BJ (cell line): ENCODE results near the gene DOCK11. TPM values are rescaled to one million over a fixed set of nuclear protein-coding genes. Genes with fewer than 3 reads are reported as not detected.
A peak's percentile ranks its signal among the peaks of the same experiment; 100 is the strongest.

Experiments
- CTCF ChIA-PET: fragments of 350-600 bp; formaldehyde crosslinking; extraction: SDS; loops from one replicate; lab custom pipeline; 2021; ENCODE audit warnings: antibody characterized with exemption, inconsistent platforms; lab: Yijun Ruan, JAX
- POLR2A ChIA-PET: fragments of 300-600 bp; sonication (Branson Sonifier 250); formaldehyde crosslinking; extraction: SDS; loops from one replicate; lab custom pipeline; 2021; ENCODE audit warnings: antibody characterized with exemption; lab: Charles Lee
- DNase-seq: peaks from one replicate; pipeline ENCODE4 v3.0.0-alpha.2; 2011; ENCODE audit warnings: low read depth
- H3K27me3 ChIP-seq: 2 replicates; pipeline ENCODE4 v1.6.0; 2011; ENCODE audit warnings: low read length; ENCODE audit not compliant: control insufficient read depth, insufficient read depth
- H3K36me3 ChIP-seq: 2 replicates; pipeline ENCODE4 v1.5.1; 2011; ENCODE audit warnings: low read length; ENCODE audit not compliant: control insufficient read depth, insufficient read depth
- H3K4me3 ChIP-seq: 2 replicates; pipeline ENCODE4 v1.5.1; 2011; ENCODE audit warnings: low read depth, mild to moderate bottlenecking, control low read depth, low read length
- polyA minus RNA-seq: library from RNA; depleted of rRNA, polyadenylated mRNA; stranded (reverse); fragments of >200 nt; gene quantifications from 2 replicates; pipeline ENCODE4 v1.2.3, GENCODE V29; 2011; rRNA and poly(A)+ RNA removed
- polyA plus RNA-seq: library from polyadenylated mRNA; depleted of rRNA; stranded (reverse); fragments of >200 nt; gene quantifications from 2 replicates; pipeline ENCODE4 v1.2.3, GENCODE V29; 2011; rRNA removed
- TF ChIP-seq, protein P1 (sequence below): IDR thresholded peaks from 2 replicates; pipeline ENCODE4 v1.5.1; 2011; ENCODE audit warnings: low read depth, mild to moderate bottlenecking, control low read depth, inconsistent platforms, low read length, moderate library complexity; ENCODE audit not compliant: insufficient read depth

DOCK11 gene
- polyA plus RNA-seq (10.3 and 22.5 TPM in 2 replicates), polyA minus RNA-seq (12.7 and 18.1 TPM in 2 replicates)

DNA sequence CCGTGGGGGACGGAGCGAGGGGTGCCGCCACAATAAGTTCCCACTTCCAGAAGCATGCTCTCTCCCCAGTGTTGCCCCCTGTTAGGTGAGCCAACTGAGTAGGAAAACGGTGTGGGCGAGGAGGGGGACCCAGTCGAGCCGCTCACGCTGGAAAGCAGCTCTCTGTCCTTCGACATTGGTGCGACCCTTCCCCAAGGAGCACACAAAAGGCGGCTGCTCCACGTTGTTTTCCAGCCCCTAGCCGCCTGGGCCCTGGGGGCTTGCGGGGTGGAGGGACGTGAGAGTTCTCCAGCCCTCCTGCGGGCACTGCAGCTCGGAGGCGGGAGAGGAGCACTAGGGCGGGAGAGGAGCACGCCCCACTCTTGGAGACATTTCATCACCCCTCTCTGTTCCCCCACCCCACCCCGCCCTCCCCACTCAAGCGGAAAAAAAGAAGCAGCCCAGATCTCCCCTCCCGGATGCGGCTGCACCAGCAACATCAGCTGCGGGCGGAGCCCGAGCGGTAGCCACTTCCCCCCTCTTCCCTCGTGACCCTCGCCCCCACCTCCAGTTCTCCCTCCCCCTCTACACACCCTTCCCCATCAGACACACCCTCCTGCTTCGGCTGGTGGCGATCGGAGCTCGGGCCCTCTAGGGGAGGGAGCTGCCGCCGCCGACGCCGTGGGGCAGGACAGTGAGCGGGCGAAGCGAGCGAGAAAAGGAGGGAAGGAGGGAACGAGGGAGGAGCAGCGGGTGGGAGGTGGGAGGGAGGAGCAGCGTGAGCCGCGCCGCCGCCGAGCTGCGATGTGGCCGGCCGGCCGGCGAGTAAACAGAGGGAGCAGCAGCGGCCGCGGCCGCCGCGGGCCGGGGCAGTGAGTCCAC is at the start of gene DOCK11:
Gene DOCK11 (plus strand): TSS at position 755 of the 861 bp plus-strand sequence. CDS start 157 bp downstream, outside the sequence.
- H3K36me3 ChIP-seq: no peaks in the 10 kb centered on the region
- DNase-seq: peak; percentile 57
- TF ChIP-seq, protein P1, sequence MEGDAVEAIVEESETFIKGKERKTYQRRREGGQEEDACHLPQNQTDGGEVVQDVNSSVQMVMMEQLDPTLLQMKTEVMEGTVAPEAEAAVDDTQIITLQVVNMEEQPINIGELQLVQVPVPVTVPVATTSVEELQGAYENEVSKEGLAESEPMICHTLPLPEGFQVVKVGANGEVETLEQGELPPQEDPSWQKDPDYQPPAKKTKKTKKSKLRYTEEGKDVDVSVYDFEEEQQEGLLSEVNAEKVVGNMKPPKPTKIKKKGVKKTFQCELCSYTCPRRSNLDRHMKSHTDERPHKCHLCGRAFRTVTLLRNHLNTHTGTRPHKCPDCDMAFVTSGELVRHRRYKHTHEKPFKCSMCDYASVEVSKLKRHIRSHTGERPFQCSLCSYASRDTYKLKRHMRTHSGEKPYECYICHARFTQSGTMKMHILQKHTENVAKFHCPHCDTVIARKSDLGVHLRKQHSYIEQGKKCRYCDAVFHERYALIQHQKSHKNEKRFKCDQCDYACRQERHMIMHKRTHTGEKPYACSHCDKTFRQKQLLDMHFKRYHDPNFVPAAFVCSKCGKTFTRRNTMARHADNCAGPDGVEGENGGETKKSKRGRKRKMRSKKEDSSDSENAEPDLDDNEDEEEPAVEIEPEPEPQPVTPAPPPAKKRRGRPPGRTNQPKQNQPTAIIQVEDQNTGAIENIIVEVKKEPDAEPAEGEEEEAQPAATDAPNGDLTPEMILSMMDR: no peak
- H3K4me3 ChIP-seq: peak within 1 kb of the TSS; percentile 77
- no peaks in the 10 kb centered on the region for H3K27me3 ChIP-seq
- CTCF ChIA-PET: interaction anchor here (0.5 to 2.4 kb wide), 7 partner anchors 26 to 282 kb away, joined by 3 to 7 read pairs (median 3); no protein-coding TSS in a partner anchor
- POLR2A ChIA-PET: interaction anchor here (0.6 to 1.2 kb wide), 2 partner anchors 106 to 134 kb away, joined by 3 to 6 read pairs; no protein-coding TSS in a partner anchor

DNA sequence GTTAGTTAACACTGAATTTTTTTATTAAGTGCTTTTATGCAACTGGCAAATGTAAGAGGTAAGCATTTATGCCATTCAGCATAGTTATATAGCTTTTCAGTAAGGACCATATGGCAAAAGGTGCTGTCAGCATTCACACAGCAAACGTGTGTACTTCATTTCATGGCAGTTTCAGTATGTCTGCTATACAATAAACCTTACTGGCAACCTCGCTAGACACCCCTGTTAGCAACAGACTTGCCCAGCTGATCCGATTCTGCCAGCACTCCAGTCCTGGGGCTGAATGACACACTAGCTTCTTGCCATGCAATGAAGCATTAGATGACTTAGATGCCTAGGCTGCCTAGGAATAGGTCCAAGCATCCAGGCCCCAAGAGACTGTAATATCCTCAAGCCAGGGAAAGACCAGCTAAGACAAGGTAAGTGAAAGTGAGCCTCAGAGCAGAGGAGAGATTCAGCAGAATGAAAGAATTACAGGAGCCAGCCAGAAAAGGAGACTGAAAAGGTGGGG is 47.3 kb upstream of the DOCK11 start:
- H3K36me3 ChIP-seq: no peaks in the 10 kb centered on the region; the same call in none of the 2 replicates
- TF ChIP-seq, protein P1: no peak
- DNase-seq: no peak
- POLR2A ChIA-PET: interaction anchor here (0.5 kb wide), 1 partner anchor 295 kb away, joined by 3 read pairs; no protein-coding TSS in a partner anchor
- CTCF ChIA-PET: no interaction called here
- no peak overlapping the region for H3K4me3 ChIP-seq
- H3K27me3 ChIP-seq: no peaks in the 10 kb centered on the region

DNA sequence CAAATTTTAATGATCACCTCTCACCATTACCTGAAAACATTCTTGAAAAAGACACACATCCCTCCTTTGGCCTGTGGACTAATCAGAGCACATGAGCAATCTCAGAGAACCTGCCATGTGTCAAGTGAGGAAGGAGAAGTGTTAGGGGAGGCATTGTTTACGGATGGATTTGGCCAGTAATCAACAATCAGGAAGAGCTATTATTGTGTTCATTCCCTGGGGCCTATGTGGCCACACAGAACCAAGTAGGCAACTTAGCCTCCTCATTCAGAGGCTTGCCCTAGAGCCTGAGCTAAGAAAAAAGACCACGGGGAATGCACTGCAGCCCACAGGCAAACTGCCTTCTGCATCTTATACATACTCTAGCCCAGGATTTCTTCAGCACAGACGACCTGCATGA is 40.6 kb upstream of the DOCK11 start:
- no peaks in the 10 kb centered on the region for H3K27me3 ChIP-seq
- H3K36me3 ChIP-seq: no peaks in the 10 kb centered on the region; the same call in 1 of the 2 replicates
- H3K4me3 ChIP-seq: no peak overlapping the region
- no peak for DNase-seq
- ChIA-PET POLR2A (no interaction called here), CTCF (interaction anchor here (0.6 kb wide), 1 partner anchor 9 kb away, joined by 3 read pairs; no protein-coding TSS in a partner anchor)
- TF ChIP-seq, protein P1: no peak

DNA sequence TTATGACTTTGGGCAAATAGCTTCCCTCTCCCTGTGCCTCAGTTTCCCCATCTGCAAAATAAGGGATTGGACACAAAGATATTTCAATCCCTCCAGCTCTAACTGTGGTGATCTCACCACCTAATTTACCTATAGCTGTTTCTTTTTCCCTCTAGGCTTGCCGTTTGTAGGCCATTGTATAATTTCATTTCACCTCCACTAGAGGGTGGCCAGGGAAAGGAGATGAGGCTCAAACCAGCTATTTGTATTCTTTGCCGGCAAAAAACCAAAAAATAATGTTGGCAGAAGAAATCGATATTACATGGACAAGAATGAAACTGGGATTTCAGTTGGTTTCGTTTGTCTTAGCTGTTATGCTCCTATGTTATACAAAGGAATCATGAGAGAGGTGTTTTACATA is 36.1 kb upstream of the DOCK11 start:
- Histone ChIP-seq H3K4me3 (no peak overlapping the region), H3K36me3 (no peaks in the 10 kb centered on the region), H3K27me3 (no peaks in the 10 kb centered on the region)
- TF ChIP-seq, protein P1: peak; percentile 61
- CTCF ChIA-PET: interaction anchor here (0.5 to 3.8 kb wide), 14 partner anchors 9 to 349 kb away, joined by 3 to 49 read pairs (median 4); no protein-coding TSS in a partner anchor
- POLR2A ChIA-PET: no interaction called here
- DNase-seq: no peak

DNA sequence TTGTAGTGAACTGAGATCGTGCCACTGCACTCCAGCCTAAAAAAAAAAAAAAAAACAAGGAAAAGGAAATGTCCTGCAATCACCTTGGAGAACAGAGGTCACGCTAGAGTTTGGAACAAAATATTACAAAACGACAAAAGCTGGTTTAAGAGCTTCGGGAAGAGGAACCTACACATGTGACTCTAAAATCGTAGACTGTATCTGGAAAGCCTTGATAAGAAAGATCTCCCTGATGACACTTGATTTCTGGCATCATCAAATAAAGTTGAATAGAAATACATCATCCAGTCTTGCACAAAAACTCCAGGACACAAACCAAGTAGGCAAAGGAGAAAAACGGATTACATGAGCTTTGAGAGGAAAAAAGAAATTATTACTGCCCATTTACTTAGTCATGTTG is 31.1 kb upstream of the DOCK11 start:
- H3K27me3 ChIP-seq: no peaks in the 10 kb centered on the region
- H3K4me3 ChIP-seq: no peak overlapping the region
- no peak for DNase-seq
- H3K36me3 ChIP-seq: no peaks in the 10 kb centered on the region
- TF ChIP-seq, protein P1: no peak
- ChIA-PET POLR2A (no interaction called here), CTCF (interaction anchor here (0.6 to 1.2 kb wide), 2 partner anchors 10 to 137 kb away, joined by 3 read pairs; no protein-coding TSS in a partner anchor)
